SK-MEL-5 (cell line): Measurements from ENCODE around the gene VWA8. TPM values are rescaled to one million over a fixed set of nuclear protein-coding genes. Genes with fewer than 3 reads are reported as not detected.
A peak's percentile ranks its signal among the peaks of the same experiment; 100 is the strongest.
"Not testable (repeated sequence)": the region's sequence is repeated elsewhere in the genome, so short reads cannot be mapped to it uniquely, and the experiment has no call there.

Experiments
- DNase-seq: peaks from one replicate; pipeline ENCODE4 v3.0.0-alpha.2; 2016; ENCODE audit warnings: low read depth, low spot score
- in situ Hi-C: cut with HindIII; loops from 2 replicates; pipeline ENCODE4 v1.10.0; 2016; ENCODE audit warnings: low sequenced_read_pairs, high pct_unique_total_duplicates, low pct_unique_long_range_greater_than_20kb
- total RNA-seq: library from RNA; depleted of rRNA; stranded (reverse); fragments of >200 nt; shearing (Covaris generic); gene quantifications from 2 replicates; pipeline ENCODE4 v1.2.3, GENCODE V29; 2014

VWA8 gene
- total RNA-seq, 1 experiment from 2014 or later: 20.3 TPM

DNA sequence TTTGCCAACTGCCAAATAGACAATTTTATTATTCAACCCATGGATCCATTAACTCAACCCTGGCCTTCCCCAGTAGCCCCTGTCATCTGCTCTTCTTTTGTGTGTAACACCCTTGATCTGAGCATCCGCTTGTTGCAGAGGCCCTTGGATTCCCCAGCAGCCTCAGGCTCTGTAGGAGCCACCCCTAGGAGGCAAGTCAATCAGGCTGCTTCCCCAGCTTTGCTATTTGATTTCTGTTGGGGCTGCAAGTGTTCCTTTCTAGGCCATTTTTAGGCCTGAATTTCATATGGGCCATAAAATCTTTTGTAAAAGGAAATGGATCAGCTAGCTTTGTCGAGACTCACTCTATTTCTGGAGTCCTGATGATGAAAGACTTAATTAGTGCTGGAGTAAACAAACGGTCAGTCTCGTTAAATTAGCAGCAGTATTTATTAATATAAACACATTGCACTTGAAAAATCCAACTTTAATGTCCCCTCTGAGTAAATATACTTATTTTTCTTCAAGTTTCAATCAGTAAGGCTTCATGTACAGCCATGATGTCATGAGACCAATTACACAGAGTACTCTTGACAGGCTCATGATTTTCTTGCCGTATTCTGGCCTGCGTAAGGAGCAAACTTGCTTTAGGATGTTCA, 398.2 kb downstream of the VWA8 start:
- in situ Hi-C loops: no loop called here
- DNase-seq: no peak

DNA sequence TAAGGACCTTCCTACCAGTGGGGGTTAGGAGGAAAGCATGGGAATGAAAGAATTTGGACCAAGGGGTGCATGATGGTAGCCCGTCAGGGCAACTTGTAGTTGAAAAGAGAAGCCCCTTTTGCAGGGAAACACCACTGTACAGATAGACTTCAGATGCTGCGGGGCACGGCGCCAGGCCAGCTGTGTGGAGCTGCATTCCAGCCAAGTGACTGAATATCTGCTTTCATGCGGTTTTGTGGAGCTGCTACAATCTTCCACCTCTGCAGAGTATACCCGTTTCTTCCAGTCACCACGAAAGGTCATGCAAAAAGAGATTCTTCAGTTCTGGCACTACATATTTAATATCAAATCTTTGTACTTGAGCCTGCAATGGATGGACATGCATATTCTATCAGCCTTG, 398.8 kb downstream of the VWA8 start:
- in situ Hi-C loops: no loop called here
- no peak for DNase-seq

DNA sequence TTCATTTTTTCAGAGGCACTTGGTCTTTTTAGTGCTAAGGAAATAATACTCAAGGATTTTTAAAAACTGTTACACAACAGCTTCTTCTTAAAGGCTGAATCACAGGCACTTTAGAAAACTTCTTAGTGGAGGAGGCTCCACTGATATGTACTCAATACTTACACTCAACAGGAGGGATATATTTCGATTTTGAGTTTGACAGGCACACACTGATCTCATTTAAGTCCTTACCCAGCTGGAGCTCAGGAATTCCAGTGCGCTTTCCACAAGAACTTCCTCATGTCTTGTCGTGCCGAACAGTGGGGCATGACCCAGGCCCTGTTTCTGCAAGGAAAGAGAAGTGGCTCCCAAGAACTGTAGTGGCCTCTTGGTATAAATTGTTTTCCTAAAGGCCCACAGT, 399.7 kb downstream of the VWA8 start:
- in situ Hi-C loops: no loop called here
- DNase-seq: no peak

DNA sequence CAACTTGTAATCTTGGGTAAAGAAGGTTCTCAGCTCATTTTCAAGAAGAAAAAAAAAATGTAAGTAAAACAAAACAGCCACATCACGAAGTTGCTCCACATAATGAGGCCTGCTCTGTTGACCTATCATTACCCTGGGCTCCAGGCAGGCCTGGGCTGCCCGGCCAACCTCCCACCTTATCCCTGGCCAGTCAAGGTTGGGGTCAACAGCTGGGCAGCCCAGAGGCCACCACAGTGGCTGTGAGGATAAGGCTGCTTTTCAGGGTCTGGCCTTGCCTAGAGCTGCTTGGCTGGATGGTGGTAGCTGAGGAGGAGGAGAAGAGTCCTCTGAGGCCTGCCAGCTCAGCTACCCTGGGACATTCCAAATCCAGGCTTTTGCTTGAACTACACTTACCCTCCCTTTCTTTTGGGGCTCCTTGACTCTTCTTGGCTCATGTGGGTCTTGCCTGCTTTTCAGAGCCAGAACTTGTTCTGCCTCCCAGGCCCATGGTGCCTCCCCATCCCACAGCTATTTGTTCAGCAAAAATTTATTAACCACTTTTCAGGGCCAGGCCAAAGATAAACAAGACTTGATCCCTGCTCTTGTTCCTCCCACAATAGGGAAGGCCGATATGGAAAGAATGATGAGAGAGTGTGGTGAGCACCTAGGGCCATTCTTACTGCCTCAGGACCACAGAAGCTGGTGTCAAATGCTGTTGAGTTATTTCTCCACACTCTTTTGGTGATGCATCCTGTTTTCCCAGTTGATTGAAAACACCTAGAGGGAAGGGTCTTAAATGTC, 401.9 kb downstream of the VWA8 start:
- in situ Hi-C loops: no loop called here

DNA sequence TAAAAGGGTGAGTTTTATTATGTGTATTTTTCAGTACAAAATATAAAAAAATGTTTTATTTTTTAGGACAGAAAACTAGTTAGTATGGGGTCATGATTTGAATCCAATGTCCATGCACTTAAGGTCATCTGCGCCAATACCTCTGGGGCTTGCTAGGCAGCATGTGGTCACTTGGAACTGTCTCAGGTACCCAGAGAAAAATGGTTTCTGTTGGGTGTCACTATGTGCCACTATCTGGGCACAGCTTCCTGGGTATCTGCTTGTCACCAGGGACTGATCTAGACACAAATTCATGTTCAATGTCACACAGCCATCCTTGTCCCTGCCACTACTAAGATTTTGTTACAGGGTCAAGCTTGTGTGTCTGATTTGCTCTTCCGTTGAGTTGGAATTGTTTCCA, 403.2 kb downstream of the VWA8 start:
- no peak for DNase-seq
- in situ Hi-C loops: no loop called here

More for the DNA sequence above, 401.9 kb downstream of the VWA8 start:
- no peak for DNase-seq

DNA sequence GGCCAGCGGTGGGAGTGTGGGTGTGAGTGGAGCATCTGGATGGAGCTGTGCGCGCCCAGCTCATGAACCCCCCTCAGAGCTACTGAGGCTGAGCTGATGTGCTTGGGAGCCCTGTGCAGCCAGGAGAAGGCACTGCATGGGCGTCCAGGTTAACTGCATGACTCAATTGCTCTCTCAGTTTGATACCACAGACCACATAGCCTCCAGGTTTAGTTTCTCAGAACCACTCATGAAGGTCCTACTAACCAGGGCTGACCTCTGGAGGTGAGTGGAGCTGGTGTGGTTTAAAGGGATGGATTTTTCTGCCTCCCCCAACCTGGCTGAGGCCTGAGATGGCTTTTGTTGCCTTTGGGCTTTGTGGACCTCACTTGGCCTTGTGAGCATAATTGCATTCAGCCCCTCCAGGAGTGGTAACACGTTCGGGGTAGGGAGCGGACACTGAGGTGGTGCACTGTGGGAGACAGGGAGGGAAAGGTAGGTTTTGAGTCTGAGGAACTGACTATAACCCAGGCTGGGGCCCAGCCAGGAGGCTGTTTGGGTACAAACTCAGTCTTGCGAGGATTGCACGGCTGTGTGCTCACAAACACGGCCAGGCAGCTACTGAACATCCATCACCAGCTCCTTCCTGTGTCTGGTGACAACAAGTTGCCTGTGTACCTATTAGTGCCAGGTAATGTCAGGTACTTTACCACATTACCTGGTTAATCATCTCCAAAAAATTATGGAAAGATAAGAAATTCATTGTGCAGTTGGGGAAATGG, 406.1 kb downstream of the VWA8 start:
- in situ Hi-C loops: no loop called here
- DNase-seq: no peak

DNA sequence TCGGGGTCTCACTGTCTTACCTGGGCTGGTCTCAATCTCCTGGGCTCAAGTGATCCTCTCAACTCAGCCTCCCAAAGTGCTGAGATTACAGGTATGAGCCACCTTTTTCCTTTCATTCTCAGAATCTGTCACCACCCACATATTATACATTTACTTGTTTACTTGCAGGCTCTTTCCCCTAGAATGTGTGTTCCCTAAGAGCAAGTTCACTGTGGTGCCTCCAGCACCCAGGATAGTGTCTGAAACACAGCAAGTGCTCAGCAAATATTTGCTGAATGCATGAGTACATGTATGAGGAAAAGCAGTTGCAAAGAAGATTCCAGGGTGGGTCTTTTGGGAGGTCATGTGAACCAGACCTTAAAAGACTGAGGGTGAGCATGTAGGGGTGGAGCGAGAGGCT, 406.7 kb downstream of the VWA8 start:
- in situ Hi-C loops: no loop called here

DNA sequence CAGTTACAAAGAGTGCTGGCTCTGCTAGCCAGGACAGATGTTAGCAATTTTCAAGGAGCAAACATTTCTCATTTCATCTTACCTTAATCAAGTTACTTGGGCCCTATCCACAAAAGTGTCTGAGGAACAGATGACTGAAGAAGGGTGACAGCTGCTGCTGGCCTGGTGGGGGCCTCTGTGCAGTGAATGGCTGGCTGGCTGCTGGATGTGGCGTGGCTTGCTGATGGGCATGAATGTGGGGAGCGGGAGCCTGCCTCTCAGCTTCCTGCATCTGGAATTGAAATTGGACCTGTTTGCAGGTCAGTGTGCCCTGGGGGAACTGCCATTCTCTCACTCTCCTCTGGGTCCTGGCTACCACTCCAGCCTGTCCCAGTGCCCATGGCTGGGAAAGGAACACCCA, 408.9 kb downstream of the VWA8 start:
- in situ Hi-C loops: no loop called here
- no peak for DNase-seq

More for the DNA sequence above, 406.7 kb downstream of the VWA8 start:
- DNase-seq: no peak

DNA sequence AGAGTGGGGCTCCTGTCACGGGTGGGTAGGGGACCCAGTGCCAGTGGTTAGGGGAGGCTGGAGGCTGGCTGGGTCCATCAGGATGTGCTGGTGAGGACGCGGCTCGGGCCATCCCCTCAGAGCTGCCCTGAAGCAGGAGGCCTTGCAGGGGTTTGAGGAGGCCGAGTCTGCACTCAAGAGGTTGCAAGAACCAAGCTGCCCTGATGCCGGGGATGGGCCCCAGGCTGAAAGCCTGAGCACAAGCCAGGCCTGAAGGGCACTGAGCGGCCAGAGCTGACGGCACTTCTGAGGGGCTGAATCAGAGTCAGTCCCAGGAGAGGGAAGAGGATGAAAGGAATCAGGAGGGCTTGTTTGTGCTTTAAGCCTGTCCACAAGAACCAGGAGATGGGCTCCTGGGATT, 410.6 kb downstream of the VWA8 start:
- in situ Hi-C loops: no loop called here
- DNase-seq: no peak

DNA sequence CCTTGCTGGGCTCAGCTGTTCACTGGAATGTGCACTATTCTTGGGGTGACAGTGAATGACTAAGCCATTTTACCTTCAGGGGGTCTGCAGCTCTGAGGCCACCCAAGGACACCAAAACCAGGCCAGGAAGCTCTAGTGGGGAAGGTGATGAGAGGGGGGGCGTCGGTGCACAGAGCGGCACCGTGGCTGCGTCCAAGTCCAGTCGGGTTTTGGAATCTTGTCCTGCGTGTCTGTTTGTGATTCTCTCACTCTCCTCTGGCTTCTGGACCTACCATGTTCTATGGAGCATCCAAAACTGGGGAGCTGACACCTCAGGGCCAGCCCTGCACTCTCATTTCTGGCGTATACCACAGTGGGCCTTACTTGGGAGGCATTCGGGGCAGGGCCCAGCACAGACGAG, 411.4 kb downstream of the VWA8 start:
- DNase-seq: no peak
- in situ Hi-C loops: no loop called here

DNA sequence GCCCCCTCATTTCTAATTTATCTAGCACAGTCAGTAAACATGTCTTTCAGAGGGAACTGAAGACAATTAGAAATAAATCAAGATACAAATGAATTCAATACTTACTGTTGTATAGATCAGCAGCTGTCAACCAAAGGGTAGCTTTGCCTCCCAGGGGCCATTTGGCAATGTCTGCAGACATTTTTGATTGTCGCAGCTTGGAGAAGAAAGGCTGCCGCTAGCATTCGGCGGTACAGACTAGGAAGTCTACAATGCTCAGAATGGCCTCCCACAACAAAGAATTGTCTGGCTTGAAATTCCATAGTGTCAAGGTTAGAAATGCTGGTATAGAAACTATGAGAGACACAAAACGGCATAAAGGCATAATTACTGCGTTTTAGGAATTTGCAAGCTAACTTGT, 412.0 kb downstream of the VWA8 start:
- no peak for DNase-seq
- in situ Hi-C loops: no loop called here

DNA sequence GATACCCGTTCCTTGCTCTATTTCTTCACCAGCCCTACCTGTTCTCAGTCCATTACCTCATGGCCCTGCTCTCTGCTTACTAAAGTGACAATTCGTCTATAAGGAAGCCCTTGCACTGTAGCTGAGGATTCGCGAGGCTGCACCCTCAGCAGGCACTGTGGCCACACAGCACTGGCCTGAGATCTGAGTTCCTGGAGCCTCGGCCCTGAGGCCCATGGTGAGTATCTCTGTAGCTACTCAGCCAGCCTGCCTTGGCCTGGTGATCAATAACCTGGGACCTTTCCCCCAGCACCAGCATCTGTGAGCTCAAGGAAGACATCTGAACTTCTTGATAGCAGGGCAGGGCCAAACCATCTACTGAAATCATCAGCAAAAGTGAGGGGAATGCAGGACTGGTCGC, 412.9 kb downstream of the VWA8 start:
- DNase-seq: no peak
- in situ Hi-C loops: no loop called here

DNA sequence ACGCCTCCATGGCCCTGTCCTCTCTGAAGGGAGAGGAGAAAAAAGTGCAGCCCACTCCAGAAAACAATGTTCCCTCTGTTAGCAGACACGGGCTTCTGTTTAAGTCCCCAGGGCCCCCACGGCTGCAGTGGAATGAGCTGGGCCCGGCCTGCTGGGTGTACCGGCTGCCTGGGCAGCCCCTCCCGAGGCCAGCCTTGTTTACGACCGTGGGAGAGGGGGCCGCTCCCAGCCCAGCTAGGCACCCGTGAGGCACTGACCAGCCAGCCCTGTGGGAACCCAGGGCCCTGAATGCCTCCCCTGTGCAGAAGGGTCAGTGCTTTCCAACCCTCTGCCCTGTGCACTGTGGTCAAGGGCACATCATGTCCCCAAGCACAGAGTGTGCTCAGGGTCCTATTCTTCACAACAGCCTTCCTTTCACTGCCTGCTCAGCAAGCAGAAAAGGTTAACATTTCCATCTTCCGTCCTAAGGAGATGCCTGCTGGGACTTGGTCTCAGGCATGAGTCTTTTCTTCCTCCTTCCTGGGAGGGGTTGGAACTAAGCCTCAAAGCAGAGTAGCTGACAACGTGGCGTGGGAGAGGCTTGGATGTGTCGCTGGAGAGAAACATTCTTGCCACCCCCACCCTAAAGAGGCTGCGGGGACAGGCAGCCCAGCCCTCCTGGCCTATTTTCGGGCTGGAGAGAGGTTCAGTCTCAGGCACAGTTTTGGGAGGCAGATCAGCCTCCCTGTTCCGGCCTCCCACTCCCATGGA, 413.5 kb downstream of the VWA8 start:
- in situ Hi-C loops: no loop called here
- DNase-seq: peak; percentile 72

DNA sequence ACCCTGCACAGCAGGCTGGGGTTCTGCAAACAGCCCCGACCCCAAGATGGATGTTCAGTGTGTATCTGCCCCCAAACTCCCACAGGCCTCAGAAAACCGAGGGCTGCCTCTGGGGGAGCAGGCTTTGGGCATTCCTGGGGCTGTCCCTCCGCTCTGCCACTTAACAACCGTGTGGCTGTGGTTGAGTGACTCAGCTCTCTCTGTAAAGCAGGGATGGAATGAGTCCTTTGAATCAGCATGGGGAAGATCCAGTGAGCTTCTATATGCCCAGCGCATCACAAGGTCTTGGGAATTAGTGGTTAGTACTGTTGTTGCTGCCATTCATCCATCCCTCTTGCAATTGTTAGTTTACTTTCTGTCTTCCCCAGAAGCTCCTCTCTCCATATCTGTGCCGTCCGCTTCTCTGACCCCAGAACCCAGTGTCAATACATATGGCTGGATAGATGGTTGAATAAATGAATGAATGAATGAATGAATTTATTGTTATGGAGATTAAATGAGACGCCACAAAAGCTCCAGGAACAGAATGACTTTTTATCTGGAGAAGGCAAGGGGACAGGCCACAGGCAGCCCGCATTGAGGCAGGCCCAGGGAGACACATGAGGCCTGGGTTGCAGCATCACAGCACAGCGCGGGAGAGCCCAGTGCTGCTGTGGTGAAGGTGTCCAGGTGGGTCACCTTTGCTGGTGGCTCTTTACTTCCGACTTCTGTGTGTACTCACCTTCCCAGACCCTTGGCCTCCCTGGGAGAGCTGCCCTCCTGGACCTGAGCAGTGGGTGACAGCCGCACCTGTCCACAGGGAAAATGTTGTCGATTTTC, 414.3 kb downstream of the VWA8 start:
- in situ Hi-C loops: no loop called here

DNA sequence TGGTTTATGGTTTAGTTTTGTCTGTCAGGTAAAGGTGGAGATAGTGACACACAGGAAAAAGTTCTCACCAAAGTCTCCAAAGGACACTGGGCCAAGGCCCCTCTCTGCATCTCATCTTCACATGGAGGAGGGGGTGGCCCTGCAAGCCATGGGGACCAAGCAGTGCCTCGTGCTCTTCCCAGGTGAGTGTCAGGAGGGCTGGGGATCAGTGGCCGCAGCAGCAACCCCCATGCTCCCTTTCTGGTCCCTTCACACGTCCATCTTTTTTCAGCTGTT, 415.5 kb downstream of the VWA8 start:
- DNase-seq: no peak
- in situ Hi-C loops: no loop called here

More for the DNA sequence above, 414.3 kb downstream of the VWA8 start:
- peak; percentile 19 for DNase-seq

DNA sequence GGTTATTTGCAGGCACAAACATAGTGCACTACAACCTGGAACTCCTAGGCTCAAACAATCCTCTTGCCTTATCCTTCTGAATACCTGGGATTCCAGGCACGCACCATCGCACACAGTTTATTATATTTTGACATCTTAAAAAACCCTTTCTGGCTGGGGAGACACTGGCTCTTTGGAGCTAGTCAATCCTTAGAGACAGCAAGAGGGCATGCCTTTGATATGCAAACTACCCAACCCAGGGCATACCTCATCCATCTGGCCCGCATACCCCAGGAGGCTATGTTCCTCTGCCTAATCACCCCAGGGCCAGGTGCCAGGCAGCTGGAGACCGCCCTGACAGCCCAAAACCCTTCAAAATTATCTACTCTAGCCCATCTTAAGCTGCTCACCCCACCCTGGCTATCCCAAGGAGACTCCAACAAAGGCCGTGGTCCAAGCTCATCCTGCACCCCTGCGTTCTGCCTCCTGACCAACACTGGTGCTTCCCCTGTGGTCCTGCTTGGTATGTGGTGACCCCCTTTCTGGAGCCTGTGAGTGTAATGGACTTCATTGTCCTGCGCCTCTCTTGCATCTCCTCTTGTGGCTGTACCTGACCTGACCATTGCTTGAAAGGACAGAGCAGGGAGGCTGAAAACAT, 417.1 kb downstream of the VWA8 start:
- in situ Hi-C loops: no loop called here
- DNase-seq: no peak

DNA sequence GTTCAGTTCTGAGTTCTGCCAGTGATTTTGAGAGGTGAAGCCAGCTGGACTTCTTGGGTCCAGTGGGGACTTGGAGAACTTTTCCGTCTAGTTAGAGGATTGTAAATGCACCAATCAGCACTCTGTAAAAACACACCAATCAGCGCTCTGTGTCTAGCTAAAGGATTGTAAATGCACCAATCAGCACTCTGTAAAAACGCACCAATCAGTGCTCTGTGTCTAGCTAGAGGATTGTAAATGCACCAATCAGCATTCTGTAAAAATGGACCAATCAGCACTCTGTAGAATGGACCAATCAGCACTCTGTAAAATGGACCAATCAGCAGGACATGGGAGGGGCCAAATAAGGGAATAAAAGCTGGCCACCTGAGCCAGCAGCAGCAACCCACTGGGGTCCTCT, 418.1 kb downstream of the VWA8 start:
- not testable (repeated sequence) for DNase-seq

More for the DNA sequence above, 418.1 kb downstream of the VWA8 start:
- in situ Hi-C loops: not testable (repeated sequence)
